ENCODE measurements around the gene SAPCD1. TPM values are rescaled to one million over a fixed set of nuclear protein-coding genes. Genes with fewer than 3 reads are reported as not detected.

SAPCD1 gene
- total RNA-seq, 1 donor from 2014 or later, result not detected

DNA sequence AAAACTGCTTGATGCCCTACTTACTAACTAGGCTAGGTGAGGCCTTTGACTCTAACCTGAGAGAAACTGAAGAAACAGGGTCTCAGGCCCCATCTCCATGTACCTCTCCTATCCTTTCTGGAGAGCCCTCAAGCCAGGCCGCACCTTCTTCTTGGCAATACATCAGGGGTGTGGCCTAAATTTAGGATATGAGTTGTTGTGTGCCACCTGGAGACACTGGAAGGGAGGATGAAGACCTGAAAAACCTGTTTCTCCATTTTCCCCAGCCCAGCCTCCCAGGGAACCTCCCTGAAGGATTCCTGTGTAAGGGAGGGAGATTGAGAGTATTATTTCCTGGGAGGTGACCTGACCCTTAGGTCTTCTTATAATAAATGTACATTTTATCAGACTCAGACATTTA lies 44.2 kb upstream of the SAPCD1 start:
- Histone ChIP-seq H3K9me3 (replicated peaks) (no peaks in the 10 kb centered on the region), H3K36me3 (no peaks in the 10 kb centered on the region), H3K27me3 (ENCODE audit: low read depth) (no peaks in the 10 kb centered on the region), H3K27ac (replicated peaks) (no peak overlapping the region), H3K4me1 (no peaks in the 10 kb centered on the region), H3K4me3 (no peak overlapping the region)
- DNase-seq, result no peak
- TF ChIP-seq, protein P1, sequence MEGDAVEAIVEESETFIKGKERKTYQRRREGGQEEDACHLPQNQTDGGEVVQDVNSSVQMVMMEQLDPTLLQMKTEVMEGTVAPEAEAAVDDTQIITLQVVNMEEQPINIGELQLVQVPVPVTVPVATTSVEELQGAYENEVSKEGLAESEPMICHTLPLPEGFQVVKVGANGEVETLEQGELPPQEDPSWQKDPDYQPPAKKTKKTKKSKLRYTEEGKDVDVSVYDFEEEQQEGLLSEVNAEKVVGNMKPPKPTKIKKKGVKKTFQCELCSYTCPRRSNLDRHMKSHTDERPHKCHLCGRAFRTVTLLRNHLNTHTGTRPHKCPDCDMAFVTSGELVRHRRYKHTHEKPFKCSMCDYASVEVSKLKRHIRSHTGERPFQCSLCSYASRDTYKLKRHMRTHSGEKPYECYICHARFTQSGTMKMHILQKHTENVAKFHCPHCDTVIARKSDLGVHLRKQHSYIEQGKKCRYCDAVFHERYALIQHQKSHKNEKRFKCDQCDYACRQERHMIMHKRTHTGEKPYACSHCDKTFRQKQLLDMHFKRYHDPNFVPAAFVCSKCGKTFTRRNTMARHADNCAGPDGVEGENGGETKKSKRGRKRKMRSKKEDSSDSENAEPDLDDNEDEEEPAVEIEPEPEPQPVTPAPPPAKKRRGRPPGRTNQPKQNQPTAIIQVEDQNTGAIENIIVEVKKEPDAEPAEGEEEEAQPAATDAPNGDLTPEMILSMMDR (IDR thresholded peaks at IDR 0.05; ENCODE audit: borderline replicate concordance), result no peak
- intact Hi-C loops (cut with micrococcal nuclease), result no loop called here

DNA sequence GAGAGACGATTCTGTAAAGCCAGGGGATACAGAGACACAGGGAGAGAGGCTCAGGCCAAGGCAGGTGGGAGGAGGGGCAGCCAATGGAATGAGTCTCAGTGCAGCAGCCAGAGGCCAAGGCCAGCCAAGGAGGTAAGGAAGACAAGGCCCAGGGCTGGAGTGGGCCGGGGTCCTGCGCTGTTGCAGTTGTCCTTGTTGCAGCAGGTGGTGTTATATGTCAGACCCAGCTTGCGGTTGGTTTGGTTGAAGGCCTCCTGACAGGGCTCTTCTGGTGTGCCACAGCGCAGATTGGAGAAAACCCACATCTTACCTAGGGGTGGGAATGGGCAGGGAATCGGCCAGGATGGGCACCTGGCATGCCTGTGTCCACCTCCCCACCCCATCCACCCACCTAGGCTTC lies 43.5 kb upstream of the SAPCD1 start:
- H3K27me3 ChIP-seq (ENCODE audit: low read depth), result no peaks in the 10 kb centered on the region
- H3K4me3 ChIP-seq, result no peak overlapping the region
- H3K9me3 ChIP-seq (replicated peaks), result no peaks in the 10 kb centered on the region
- DNase-seq, result no peak
- no peak overlapping the region for H3K27ac ChIP-seq (replicated peaks)
- TF ChIP-seq, protein P1 (IDR thresholded peaks at IDR 0.05; ENCODE audit: borderline replicate concordance), result no peak
- H3K4me1 ChIP-seq, result no peaks in the 10 kb centered on the region
- intact Hi-C loops (cut with micrococcal nuclease), result no loop called here
- H3K36me3 ChIP-seq, result no peaks in the 10 kb centered on the region

DNA sequence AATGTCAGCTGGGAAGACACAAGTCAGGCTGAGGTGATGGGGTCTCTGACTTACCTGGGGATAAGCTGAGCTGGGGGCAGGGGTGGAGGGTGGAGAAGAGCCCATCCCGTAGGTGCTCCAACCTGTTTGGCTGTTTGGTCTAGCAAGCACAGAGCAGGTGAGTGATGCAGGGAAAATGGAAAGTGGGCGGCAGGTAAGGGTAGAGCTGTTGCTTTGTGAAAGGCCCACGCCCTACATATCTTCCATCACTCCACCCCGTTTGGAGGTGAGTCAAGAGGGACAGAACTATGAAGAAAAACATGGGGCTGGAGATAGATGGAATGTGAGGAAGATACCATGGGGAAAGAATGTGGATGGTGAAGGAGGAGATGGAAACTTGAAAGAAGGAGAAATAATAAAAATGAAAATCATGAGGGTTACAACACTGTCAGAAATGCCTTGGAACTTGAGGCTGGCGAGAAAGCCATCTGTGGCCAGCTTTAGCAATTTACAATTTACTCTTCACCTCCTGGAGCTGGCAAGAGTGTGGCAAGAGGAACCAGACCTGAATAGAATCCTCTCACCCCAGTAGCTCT lies 42.2 kb upstream of the SAPCD1 start:
- Histone ChIP-seq H3K4me1 (no peaks in the 10 kb centered on the region), H3K9me3 (replicated peaks) (no peaks in the 10 kb centered on the region), H3K4me3 (no peak overlapping the region), H3K27ac (replicated peaks) (no peak overlapping the region), H3K36me3 (no peaks in the 10 kb centered on the region), H3K27me3 (ENCODE audit: low read depth) (no peaks in the 10 kb centered on the region)
- TF ChIP-seq, protein P1 (IDR thresholded peaks at IDR 0.05; ENCODE audit: borderline replicate concordance), result no peak
- DNase-seq, result no peak
- intact Hi-C loops (cut with micrococcal nuclease), result no loop called here

DNA sequence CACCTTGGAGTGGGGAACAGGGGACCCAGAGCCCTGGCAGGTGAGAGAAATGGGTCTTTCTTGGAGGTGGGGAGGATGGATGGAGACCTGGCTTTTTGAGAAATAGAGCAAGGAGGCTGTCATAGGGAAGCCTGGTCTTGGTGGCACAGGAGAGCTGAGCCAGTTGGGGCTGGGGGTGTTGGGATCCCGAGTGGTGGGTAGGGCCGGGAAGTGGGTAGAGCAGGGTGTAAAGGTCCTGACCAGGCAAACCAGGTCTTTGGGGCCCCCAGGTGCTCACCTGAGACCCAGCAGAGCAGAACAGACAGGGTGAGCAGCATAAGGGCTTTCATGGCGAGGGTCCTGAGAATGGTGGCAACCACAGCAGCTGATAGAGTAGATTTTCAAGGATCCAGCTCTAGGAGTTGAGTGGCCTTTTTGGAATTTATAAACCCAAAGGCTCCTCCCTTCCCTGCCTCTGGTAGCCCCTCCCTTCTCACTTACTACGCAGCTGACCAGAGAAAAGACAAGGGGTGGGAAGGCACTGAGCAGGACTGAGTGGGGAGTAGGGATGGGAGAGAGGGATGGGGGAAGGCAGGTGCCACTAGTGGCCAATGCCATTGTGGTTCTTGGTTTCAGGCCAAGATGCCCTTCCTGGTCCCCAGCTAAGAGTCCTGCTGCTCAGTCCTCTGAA lies 41.0 kb upstream of the SAPCD1 start, which contains the start of gene LY6G6C:
LY6G6C (minus strand) TSS at position 396 of the 670 bp plus-strand sequence; CDS start at position 329, 67 bp downstream.
- Histone ChIP-seq H3K4me3 (no peak within 1 kb of the TSS), H3K27me3 (ENCODE audit: low read depth) (no peaks in the 10 kb centered on the region), H3K4me1 (no peaks in the 10 kb centered on the region), H3K36me3 (peaks cover 10% of the 10 kb centered on the region), H3K27ac (replicated peaks) (no peak within 1 kb of the TSS), H3K9me3 (replicated peaks) (no peaks in the 10 kb centered on the region)
- intact Hi-C loops (cut with micrococcal nuclease), result no loop called here
- TF ChIP-seq, protein P1 (IDR thresholded peaks at IDR 0.05; ENCODE audit: borderline replicate concordance), result no peak
- no peak for DNase-seq

DNA sequence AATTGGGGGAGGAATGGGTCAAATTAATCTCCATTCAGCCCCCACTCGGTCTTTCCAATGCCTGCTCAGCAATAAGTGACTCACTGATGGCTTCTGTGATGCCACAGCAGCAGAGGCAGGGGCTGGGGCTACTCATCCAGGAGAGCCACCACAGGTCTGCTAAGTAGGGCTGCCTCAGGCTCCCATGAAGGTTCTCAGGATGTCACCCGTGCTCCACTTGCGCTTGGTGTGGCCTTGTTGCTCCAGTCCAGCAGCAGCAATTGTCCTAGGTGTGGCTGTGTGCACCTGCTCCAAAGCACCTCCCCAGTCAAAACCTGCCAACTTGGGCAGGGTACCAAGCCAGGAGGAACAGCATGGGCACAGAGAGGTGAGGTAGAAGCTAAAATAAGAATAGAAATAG lies 40.3 kb upstream of the SAPCD1 start:
- no peak for DNase-seq
- H3K27me3 ChIP-seq (ENCODE audit: low read depth), result no peaks in the 10 kb centered on the region
- peaks cover 15% of the 10 kb centered on the region for H3K36me3 ChIP-seq
- intact Hi-C loops (cut with micrococcal nuclease), result no loop called here
- TF ChIP-seq, protein P1 (IDR thresholded peaks at IDR 0.05; ENCODE audit: borderline replicate concordance), result no peak
- H3K9me3 ChIP-seq (replicated peaks), result no peaks in the 10 kb centered on the region
- H3K4me1 ChIP-seq, result no peaks in the 10 kb centered on the region
- H3K27ac ChIP-seq (replicated peaks), result no peak overlapping the region
- no peak overlapping the region for H3K4me3 ChIP-seq
